Sigmoid colon (tissue), 7 donors: Measurements from ENCODE around the gene UPF2. TPM values are rescaled to one million over a fixed set of nuclear protein-coding genes. Genes with fewer than 3 reads are reported as not detected.

Experiments used
- DNase-seq: peaks from one replicate; pipeline ENCODE4 v3.0.0-alpha.2; 2019
- H3K27ac ChIP-seq, 4 donors: fragments of 200-600 bp; sonication (generic); one replicate each; pipeline ENCODE4 v1.5.1; 2016 to 2019; ENCODE audit warnings: mild to moderate bottlenecking in 1 of 4
- H3K27me3 ChIP-seq, 3 donors: fragments of 200-600 bp; sonication (generic); one replicate each; pipeline ENCODE4 v1.5.1; 2019; ENCODE audit warnings: mild to moderate bottlenecking in 1 of 3
- H3K36me3 ChIP-seq, 4 donors: fragments of 200-600 bp; sonication (generic); one replicate each; pipeline ENCODE4 v1.5.1; 2016 to 2019
- H3K4me1 ChIP-seq, 4 donors: fragments of 200-600 bp; sonication (generic); one replicate each; pipeline ENCODE4 v1.5.1; 2017 to 2019
- H3K4me3 ChIP-seq, 4 donors: fragments of 200-600 bp; sonication (generic); one replicate each; pipeline ENCODE4 v1.5.1; 2017 to 2019; ENCODE audit warnings: mild to moderate bottlenecking in 2 of 4, moderate library complexity in 1 of 4
- H3K9me3 ChIP-seq, 4 donors: fragments of 200-600 bp in 3 of 4; sonication (generic) in 3 of 4; one replicate each; pipeline versions ENCODE4 v1.5.1 to v1.6.1; 2013 to 2019
- CTCF ChIP-seq, 4 experiments: fragments of 450-650 bp in 3 of 4; fragments of 200-600 bp in 1 of 4; IDR thresholded peaks; one replicate each; pipeline ENCODE4 v1.5.1; 2016 to 2019; ENCODE audit warnings: antibody characterized with exemption in 4 of 4, mild to moderate bottlenecking in 3 of 4, moderate library complexity in 2 of 4
- EP300 ChIP-seq, 4 donors: sonication (generic); formaldehyde crosslinking; IDR thresholded peaks; one replicate each; pipeline ENCODE4 v1.6.1; 2017; ENCODE audit warnings: antibody characterized with exemption in 4 of 4
- POLR2A ChIP-seq, 2 donors: fragments of 450-650 bp; IDR thresholded peaks; one replicate each; pipeline ENCODE4 v1.6.1; 2016; ENCODE audit warnings: antibody characterized with exemption in 2 of 2, mild to moderate bottlenecking in 2 of 2, moderate library complexity in 2 of 2
- POLR2AphosphoS5 ChIP-seq, 4 donors: sonication (generic); formaldehyde crosslinking; IDR thresholded peaks; one replicate each; pipeline ENCODE4 v1.6.1; 2017; ENCODE audit warnings: antibody characterized with exemption in 4 of 4
- WGBS, 2 donors: extraction: QIAGEN DNeasy Blood & Tissue Kit; methylation state at CpG; one replicate each; pipeline ENCODE4 v1.1.7; 2013; 5-methylcytosine and 5-hydroxymethylcytosine counted together
- intact Hi-C: fragments of 100-400 bp; cut with DNase I; formaldehyde crosslinking; loops from one replicate; pipeline ENCODE4 v1.15.1; 2023
- polyA plus RNA-seq, 3 donors: library from polyadenylated mRNA; stranded (reverse); fragments of 200-250 nt; gene quantifications; one replicate each; pipeline ENCODE4 v1.2.3, GENCODE V29; 2013
- total RNA-seq, 4 donors: library from RNA; depleted of rRNA; stranded (reverse); fragments of >200 nt; gene quantifications; one replicate each; pipeline ENCODE4 v1.1.0, GENCODE V29; 2016
- donor health status: healthy with polysubstance abuse.
- donor health status: Bipolar disorder and iron deficiency.
- donor health status: healthy.

The UPF2 gene
- total and polyA plus RNA-seq, 7 donors = 11.4 to 36.9 (median 29.3) TPM

GRCh38 chr10:11886138-11886474 is 156.5 kb downstream of the UPF2 start:
- Histone ChIP-seq H3K4me1 (no peaks in the 10 kb centered on the region), H3K27me3 (no peaks in the 10 kb centered on the region), H3K4me3 (no peak overlapping the region), H3K27ac (no peak overlapping the region), H3K36me3 (no peaks in the 10 kb centered on the region), H3K9me3 (no peaks in the 10 kb centered on the region)
- no peak for TF ChIP-seq EP300 (IDR thresholded peaks at IDR 0.05)
- no peak for TF ChIP-seq POLR2AphosphoS5 (IDR thresholded peaks at IDR 0.05)
- TF ChIP-seq CTCF (IDR thresholded peaks at IDR 0.05) = no peak
- no peak for TF ChIP-seq POLR2A (IDR thresholded peaks at IDR 0.05)
- intact Hi-C loops = no loop called here
- DNase-seq = no peak
- 83 to 87% methylated on average over 6 of the region's 6 CpGs for WGBS, 2 donors

- DNase-seq = no peak
- WGBS, 2 donors = 86 to 88% methylated on average over 13 of the region's 13 CpGs
- H3K27ac ChIP-seq = no peak overlapping the region
- H3K36me3 ChIP-seq = no peaks in the 10 kb centered on the region
- intact Hi-C loops = no loop called here
- no peak overlapping the region for H3K4me3 ChIP-seq
- TF ChIP-seq EP300 (IDR thresholded peaks at IDR 0.05) (no peak), POLR2AphosphoS5 (IDR thresholded peaks at IDR 0.05) (no peak), CTCF (IDR thresholded peaks at IDR 0.05) (no peak), POLR2A (IDR thresholded peaks at IDR 0.05) (no peak)
- H3K27me3 ChIP-seq = no peaks in the 10 kb centered on the region
- H3K9me3 ChIP-seq = no peaks in the 10 kb centered on the region
- H3K4me1 ChIP-seq = no peaks in the 10 kb centered on the region
These were observed 157.0 kb downstream of the UPF2 start for GRCh38 chr10:11885437-11886137.

- no peak for DNase-seq
- Histone ChIP-seq H3K9me3 (no peaks in the 10 kb centered on the region), H3K4me1 (no peaks in the 10 kb centered on the region), H3K36me3 (no peaks in the 10 kb centered on the region), H3K4me3 (no peak overlapping the region), H3K27me3 (no peaks in the 10 kb centered on the region), H3K27ac (no peak overlapping the region)
- intact Hi-C loops = no loop called here
- 83% methylated on average over 7 of the region's 7 CpGs for WGBS, 2 donors
- TF ChIP-seq POLR2A (IDR thresholded peaks at IDR 0.05) = no peak
- no peak for TF ChIP-seq EP300 (IDR thresholded peaks at IDR 0.05)
- no peak for TF ChIP-seq CTCF (IDR thresholded peaks at IDR 0.05)
- no peak for TF ChIP-seq POLR2AphosphoS5 (IDR thresholded peaks at IDR 0.05)
These were observed 157.7 kb downstream of the UPF2 start for GRCh38 chr10:11884706-11885423.

GRCh38 chr10:11882646-11883375 is 159.8 kb downstream of the UPF2 start:
- WGBS, 2 donors = 87 to 95% methylated on average over 14 of the region's 14 CpGs

More at GRCh38 chr10:11882646-11883375, 159.8 kb downstream of the UPF2 start:
- TF ChIP-seq EP300 (IDR thresholded peaks at IDR 0.05) (no peak), POLR2AphosphoS5 (IDR thresholded peaks at IDR 0.05) (no peak), POLR2A (IDR thresholded peaks at IDR 0.05) (no peak)
- H3K27ac ChIP-seq = no peak overlapping the region
- no peaks in the 10 kb centered on the region for H3K4me1 ChIP-seq
- no peak overlapping the region for H3K4me3 ChIP-seq
- H3K36me3 ChIP-seq = no peaks in the 10 kb centered on the region
- no peaks in the 10 kb centered on the region for H3K9me3 ChIP-seq
- H3K27me3 ChIP-seq = no peaks in the 10 kb centered on the region
- peak; percentile 4 for DNase-seq
- intact Hi-C loops = no loop called here
